Testis (tissue), 3 donors: ENCODE results near the gene TEN1. TPM values are rescaled to one million over a fixed set of nuclear protein-coding genes. Genes with fewer than 3 reads are reported as not detected.
A peak's percentile ranks its signal among the peaks of the same experiment; 100 is the strongest.

Experiments used
- DNase-seq: peaks from one replicate; pipeline ENCODE4 v3.0.0-alpha.2; 2019
- H3K27ac ChIP-seq, 2 donors: fragments of 200-600 bp; sonication (generic); one replicate each; pipeline ENCODE4 v1.5.1; 2019
- H3K27me3 ChIP-seq: fragments of 200-600 bp; sonication (generic); one replicate; pipeline ENCODE4 v1.5.1; 2019
- H3K36me3 ChIP-seq: fragments of 200-600 bp; sonication (generic); one replicate; pipeline ENCODE4 v1.5.1; 2017; ENCODE audit warnings: low read depth; ENCODE audit errors: missing control alignments
- H3K4me1 ChIP-seq: fragments of 200-600 bp; sonication (generic); one replicate; pipeline ENCODE4 v1.5.1; 2019
- H3K4me3 ChIP-seq, 2 donors: fragments of 200-600 bp; sonication (generic); one replicate each; pipeline ENCODE4 v1.5.1; 2017 to 2019
- H3K9me3 ChIP-seq: fragments of 200-600 bp; sonication (generic); one replicate; pipeline ENCODE4 v1.5.1; 2017
- POLR2A ChIP-seq: fragments of 450-650 bp; IDR thresholded peaks from one replicate; pipeline ENCODE4 v1.6.1; 2017; ENCODE audit warnings: antibody characterized with exemption, mild to moderate bottlenecking, moderate library complexity
- WGBS, 2 donors: methylation state at CpG; one replicate each; pipeline ENCODE4 v1.1.5; 2018; 5-methylcytosine and 5-hydroxymethylcytosine counted together
- intact Hi-C: fragments of 100-400 bp; cut with DNase I; formaldehyde crosslinking; loops from one replicate; pipeline ENCODE4 v1.15.1; 2023; ENCODE audit warnings: low total_unique reads
- polyA plus RNA-seq: library from polyadenylated mRNA; stranded (reverse); fragments of 350-450 nt; fragmentation: Illumina TruSeq; extraction: RNeasy Lipid Tissue Mini Kit (QIAGEN cat#74804); gene quantifications from one replicate; pipeline ENCODE4 v1.2.3, GENCODE V29; 2014; ENCODE audit warnings: low read depth, low replicate concordance; ENCODE audit not compliant: insufficient read depth
- total RNA-seq, 2 donors: library from RNA; depleted of rRNA; stranded (reverse); fragments of >200 nt; gene quantifications; one replicate each; pipeline ENCODE4 v1.2.3, GENCODE V29; 2016
- TF ChIP-seq, protein P1 (sequence below), 3 experiments: fragments of 450-650 bp in 2 of 3; fragments of 200-600 bp in 1 of 3; sonication (generic) in 1 of 3; IDR thresholded peaks; one replicate each; pipeline ENCODE4 v1.5.1; 2016 to 2019; ENCODE audit warnings: antibody characterized with exemption in 3 of 3, mild to moderate bottlenecking in 2 of 3, moderate library complexity in 1 of 3

The TEN1 gene
- total and polyA plus RNA-seq, 3 donors from 2014 or later = 15.4 to 19.5 (median 17.8) TPM

- TF ChIP-seq, protein P1, sequence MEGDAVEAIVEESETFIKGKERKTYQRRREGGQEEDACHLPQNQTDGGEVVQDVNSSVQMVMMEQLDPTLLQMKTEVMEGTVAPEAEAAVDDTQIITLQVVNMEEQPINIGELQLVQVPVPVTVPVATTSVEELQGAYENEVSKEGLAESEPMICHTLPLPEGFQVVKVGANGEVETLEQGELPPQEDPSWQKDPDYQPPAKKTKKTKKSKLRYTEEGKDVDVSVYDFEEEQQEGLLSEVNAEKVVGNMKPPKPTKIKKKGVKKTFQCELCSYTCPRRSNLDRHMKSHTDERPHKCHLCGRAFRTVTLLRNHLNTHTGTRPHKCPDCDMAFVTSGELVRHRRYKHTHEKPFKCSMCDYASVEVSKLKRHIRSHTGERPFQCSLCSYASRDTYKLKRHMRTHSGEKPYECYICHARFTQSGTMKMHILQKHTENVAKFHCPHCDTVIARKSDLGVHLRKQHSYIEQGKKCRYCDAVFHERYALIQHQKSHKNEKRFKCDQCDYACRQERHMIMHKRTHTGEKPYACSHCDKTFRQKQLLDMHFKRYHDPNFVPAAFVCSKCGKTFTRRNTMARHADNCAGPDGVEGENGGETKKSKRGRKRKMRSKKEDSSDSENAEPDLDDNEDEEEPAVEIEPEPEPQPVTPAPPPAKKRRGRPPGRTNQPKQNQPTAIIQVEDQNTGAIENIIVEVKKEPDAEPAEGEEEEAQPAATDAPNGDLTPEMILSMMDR (IDR thresholded peaks at IDR 0.05) = no peak
- TF ChIP-seq POLR2A = no peak
- H3K4me1 ChIP-seq = peaks cover 3% of the 10 kb centered on the region
- intact Hi-C loops = no loop called here
- 85 to 87% methylated on average over 14 to 21 of the region's 21 CpGs for WGBS, 2 donors
- peak; percentile 51 for DNase-seq
- no peaks in the 10 kb centered on the region for H3K9me3 ChIP-seq
- no peak overlapping the region for H3K27ac ChIP-seq
- no peaks in the 10 kb centered on the region for H3K36me3 ChIP-seq
- no peak overlapping the region for H3K4me3 ChIP-seq
- no peaks in the 10 kb centered on the region for H3K27me3 ChIP-seq
Observed at GRCh38 chr17:76017481-76018339, 38.7 kb downstream of the TEN1 start.

DNA sequence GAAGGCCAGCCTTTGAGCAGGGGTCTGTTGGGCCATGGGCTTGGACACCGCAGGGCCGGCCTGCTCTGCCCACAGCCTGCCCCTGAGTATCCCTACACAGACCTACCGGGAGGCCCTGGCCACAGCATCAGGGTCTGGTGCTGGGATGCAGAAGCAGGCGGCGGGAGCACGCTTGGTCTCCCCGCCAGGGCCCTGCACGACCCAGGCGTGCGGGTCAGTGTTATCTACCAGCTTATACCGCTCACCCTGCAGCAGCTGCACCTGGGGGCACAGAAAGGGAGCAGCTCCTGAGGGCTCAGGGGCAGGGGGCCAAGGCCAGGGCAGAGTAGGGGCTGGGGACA is 39.3 kb downstream of the TEN1 start:
- intact Hi-C loops = no loop called here
- TF ChIP-seq, protein P1 (IDR thresholded peaks at IDR 0.05) = no peak
- no peak for TF ChIP-seq POLR2A
- WGBS, 2 donors = 87% methylated on average over 8 to 11 of the region's 11 CpGs
- Histone ChIP-seq H3K9me3 (no peaks in the 10 kb centered on the region), H3K27ac (no peak overlapping the region), H3K4me1 (peaks cover 3% of the 10 kb centered on the region), H3K4me3 (no peak overlapping the region), H3K36me3 (no peaks in the 10 kb centered on the region), H3K27me3 (no peaks in the 10 kb centered on the region)
- DNase-seq = no peak

DNA sequence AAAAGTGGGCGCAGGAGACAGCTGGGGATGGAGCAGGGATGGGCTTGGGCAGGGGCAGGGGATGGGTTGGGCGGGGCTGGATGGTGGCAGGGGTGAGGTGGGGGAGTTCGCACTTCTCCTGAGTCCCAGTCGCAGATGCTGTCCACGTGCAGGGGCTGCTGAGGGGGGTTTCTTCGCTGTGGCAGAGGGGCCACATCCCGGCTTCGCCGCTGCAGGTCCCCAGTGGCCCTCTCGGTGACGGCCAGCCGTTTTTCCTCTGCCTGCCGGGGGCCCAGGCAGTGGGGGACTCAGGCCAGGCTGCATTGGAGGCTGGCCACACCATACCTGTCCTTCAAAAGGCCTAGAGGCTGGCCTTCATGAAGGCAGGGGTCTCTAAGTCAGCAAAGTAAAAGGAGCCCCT is 39.8 kb downstream of the TEN1 start:
- intact Hi-C loops = no loop called here
- H3K4me3 ChIP-seq = no peak overlapping the region
- DNase-seq = no peak
- no peaks in the 10 kb centered on the region for H3K36me3 ChIP-seq
- peaks cover 3% of the 10 kb centered on the region for H3K4me1 ChIP-seq
- H3K9me3 ChIP-seq = no peaks in the 10 kb centered on the region
- WGBS, 2 donors = 90% methylated on average over 13 of the region's 13 CpGs
- TF ChIP-seq, protein P1 (IDR thresholded peaks at IDR 0.05) = no peak
- no peak for TF ChIP-seq POLR2A
- no peak overlapping the region for H3K27ac ChIP-seq
- no peaks in the 10 kb centered on the region for H3K27me3 ChIP-seq

DNA sequence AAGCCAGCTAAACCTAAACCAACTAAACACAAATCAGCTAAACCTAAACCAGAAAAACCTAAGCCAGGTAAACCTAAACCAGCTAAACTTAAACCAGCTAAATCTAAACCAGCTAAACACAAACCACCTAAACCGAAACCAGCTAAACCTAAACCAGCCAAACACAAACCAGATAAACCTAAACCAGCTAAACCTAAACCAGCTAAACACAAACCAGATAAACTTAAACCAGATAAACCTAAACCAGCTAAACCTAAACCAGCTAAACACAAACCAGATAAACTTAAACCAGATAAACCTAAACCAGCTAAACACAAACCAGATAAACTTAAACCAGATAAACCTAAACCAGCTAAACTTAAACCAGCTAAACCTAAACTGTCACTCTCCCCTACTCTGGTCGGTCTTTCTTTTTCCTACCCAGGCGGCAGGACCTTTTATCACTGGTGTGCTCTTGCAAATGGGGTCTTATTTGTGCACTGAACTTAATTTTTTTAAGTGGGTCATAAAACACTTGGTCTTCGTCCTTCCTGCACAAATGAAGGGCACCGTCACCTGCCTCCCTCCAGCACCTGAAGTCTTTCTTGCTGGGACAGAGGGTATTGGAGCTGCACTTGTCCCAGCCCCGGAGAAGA is 40.9 kb downstream of the TEN1 start:
- Histone ChIP-seq H3K27ac (no peak overlapping the region), H3K27me3 (no peaks in the 10 kb centered on the region), H3K4me1 (no peaks in the 10 kb centered on the region), H3K9me3 (no peaks in the 10 kb centered on the region), H3K4me3 (no peak overlapping the region), H3K36me3 (no peaks in the 10 kb centered on the region)
- intact Hi-C loops = no loop called here
- no peak for DNase-seq
- WGBS, 2 donors = 93 to 94% methylated on average over 6 of the region's 6 CpGs
- TF ChIP-seq POLR2A = no peak
- TF ChIP-seq, protein P1 (IDR thresholded peaks at IDR 0.05) = no peak
